ENCODE measurements around the gene SRGAP3.

Gene SRGAP3

DNA sequence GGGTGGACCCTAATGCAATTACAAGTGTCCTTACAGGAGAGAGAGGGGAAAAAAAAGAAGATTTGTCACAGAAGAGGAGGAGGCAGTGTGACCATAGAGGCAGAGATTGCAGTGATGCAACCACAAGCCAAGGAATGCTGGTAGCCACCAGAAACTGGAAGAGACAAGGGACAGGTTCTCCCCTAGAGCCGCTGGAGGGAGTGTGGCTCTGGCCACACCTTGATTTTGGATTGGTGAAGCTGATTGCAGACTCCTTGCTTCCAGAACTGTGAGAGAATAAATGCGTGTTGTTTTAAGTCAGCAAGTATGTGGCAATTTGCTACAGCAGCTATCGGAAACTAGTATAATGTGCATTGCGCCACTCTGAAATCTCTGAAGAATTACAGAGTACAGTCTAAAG lies 110.1 kb downstream of the SRGAP3 start:
- no peak for DNase-seq

- DNase-seq: no peak
Measured at GRCh38 chr3:9137676-9138075, 111.8 kb downstream of the SRGAP3 start.

DNA sequence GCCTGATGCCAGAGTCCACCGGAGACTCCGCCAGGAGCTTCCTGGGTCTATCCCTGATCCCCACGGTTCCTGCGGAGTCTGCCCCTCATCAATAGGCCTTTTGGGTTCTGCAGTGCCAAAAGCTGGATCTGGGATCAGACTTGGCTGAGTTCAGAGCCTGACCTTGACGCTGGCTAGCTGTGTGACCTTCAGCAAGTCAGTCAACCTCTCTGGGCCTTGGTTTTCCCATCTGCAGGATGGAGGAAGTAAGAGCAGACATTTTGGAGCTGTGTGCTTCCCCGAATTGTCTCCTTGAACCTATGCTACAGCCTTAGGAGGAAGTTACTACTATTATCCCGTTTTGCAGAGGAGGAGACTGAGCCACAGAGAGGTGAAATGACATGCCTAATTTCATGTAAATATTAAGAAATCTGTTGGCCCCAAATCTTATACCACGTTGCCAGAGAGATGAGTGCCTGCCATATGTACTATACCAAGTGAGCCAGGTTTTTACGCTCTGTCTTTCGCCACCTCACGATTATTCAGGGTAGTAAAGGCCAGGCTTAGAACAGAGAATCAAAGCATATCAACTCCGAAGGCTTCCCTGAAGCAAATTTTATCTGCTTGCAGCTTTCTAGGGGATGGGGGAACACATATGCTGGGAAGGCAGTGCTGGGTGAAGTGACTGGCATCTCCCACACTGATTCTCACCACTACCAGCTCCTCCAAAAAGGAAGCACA lies 112.5 kb downstream of the SRGAP3 start:
- DNase-seq: no peak

DNA sequence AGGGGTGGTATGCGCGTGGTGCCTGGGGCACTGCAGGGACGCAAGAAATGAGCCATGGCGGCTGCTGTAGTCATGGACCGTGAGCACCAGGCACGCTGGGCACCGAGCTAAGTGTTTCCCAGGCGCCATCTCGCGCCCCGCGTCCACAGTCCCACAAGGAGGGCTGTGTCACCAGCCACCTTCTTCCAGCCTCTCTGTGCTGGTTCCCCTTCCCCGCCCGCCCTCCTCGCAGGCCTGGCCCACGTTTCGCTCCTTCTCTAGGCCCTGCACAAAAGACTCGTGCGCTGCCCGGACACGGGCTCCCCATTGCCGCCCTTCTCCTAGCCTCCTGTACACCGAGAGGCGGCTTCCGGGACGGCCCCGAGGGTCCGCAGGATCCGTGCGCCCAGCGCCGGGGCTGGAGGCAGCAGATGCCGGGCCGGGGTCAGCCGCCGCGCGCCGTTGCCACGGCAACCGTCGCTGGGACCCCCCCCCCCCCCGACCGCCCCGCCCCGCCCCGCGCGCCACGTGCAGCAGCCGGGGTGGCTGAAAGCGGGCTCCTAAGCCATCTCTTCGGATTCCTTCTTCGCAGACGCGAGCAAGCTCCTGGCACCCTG lies 113.4 kb downstream of the SRGAP3 start:
- DNase-seq: no peak

GRCh38 chr3:9135526-9135925 lies 113.9 kb downstream of the SRGAP3 start:
- DNase-seq: no peak

GRCh38 chr3:9133656-9134055 lies 115.8 kb downstream of the SRGAP3 start:
- no peak for DNase-seq

GRCh38 chr3:9130345-9131305 lies 118.8 kb downstream of the SRGAP3 start:
- no peak for DNase-seq

GRCh38 chr3:9129365-9129764 lies 120.1 kb downstream of the SRGAP3 start:
- no peak for DNase-seq

DNA sequence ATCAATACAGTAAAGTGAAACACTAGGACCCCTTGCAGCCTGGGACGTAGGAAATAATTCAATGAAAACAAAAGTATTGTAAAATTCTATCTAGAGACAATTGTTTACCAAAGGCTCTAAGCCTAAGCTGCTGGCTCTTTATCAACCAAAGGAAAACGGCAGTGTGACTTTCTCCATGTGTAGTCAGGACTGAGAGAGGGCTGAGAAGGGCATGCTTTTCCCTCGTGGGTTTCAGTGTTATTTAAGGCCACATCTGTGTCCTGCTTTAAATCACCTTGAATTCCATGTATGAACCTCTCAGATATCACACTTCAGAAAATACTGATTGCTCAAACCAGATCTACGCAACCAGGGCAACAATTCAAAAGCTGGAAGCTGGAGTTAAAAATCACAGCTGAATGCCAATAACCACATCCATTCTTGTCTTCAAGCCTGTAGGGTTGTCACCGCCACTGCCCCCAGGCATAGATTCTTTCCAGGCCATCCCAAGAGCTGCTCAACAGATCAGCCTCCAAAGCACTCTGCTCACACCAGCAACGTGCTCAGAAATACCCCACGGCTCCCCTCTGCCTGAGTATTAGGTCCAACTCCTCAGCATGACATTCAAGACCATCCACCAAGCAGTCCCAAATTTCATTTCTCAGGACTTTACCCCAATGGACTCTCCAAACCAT lies 124.0 kb downstream of the SRGAP3 start:
- no peak for DNase-seq

GRCh38 chr3:9124730-9125129 lies 124.7 kb downstream of the SRGAP3 start:
- DNase-seq: no peak

DNA sequence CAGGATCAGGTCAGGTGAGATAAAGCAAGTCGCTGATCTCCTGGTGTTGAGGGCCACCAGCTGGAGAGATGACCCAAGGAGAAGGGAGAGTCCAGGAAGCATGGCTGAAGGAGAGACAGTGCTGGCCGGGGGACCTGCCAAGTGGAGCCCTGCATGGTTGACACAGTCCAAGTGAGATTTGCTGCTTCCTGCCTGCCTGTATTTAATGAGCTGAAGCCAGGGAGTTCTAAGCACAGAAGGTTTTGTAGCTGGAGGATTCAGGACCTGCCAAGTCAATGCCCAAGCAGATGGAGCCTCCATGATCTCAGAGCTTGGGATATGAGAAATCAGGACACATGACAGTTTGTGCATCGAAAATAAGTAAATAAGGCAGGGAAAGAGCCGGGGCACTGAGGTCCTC lies 125.6 kb downstream of the SRGAP3 start:
- no peak for DNase-seq

DNA sequence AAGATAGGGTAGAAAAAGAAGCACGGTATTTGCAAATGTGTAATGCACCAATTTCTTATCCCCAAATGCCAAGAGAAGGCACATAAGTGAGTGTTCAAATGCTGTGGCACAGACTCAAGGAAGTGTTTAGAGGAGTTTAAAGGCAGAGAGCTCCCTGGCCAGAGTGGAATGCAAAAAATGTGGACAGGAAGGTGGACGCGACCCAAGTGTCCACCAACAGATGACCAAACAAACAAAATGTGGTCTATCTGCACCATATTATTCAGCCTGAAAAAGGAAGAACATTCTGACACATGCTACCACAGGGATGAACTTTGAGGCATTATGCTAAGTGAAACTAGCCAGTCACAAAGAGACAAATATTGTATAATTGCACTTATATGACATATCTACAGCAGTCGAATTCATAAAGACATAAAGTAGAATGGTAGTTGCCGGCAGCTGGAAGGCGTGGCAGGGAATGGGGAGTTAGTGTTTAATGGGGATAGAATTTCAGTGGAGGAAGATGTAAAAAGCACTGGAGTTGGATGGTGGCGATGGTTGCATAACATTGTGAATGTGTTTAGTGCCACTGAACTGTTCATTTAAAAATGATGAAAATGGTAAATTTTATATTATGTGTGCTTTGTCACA lies 126.6 kb downstream of the SRGAP3 start:
- DNase-seq: no peak

- no peak for DNase-seq
Measured at GRCh38 chr3:9121366-9122001, 128.0 kb downstream of the SRGAP3 start.

GRCh38 chr3:9119331-9119730 lies 130.1 kb downstream of the SRGAP3 start:
- DNase-seq: no peak

DNA sequence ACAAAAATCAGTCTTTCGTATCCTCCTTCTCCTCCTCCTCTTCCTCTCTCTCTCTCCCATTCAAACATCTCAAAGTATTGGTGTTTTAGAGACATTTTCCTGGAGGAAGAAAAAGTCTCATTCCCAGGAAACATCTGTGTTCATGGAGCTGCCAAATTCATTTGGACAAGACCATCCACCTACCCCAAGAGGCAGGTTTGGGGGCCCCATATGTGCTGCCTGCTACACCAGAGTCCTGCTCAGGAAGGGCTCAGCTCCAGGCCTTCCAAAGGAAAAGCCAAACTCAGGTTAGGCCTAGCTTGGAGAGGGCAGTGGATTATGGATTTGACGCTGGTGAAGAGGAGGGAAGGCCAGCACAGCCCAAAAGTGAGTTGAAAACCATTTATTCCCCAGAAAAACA lies 131.2 kb downstream of the SRGAP3 start:
- DNase-seq: no peak

GRCh38 chr3:9117220-9117619 lies 132.2 kb downstream of the SRGAP3 start:
- DNase-seq: no peak

GRCh38 chr3:9116336-9116735 lies 133.1 kb downstream of the SRGAP3 start:
- DNase-seq: no peak

GRCh38 chr3:9115336-9115735 lies 134.1 kb downstream of the SRGAP3 start:
- DNase-seq: no peak

DNA sequence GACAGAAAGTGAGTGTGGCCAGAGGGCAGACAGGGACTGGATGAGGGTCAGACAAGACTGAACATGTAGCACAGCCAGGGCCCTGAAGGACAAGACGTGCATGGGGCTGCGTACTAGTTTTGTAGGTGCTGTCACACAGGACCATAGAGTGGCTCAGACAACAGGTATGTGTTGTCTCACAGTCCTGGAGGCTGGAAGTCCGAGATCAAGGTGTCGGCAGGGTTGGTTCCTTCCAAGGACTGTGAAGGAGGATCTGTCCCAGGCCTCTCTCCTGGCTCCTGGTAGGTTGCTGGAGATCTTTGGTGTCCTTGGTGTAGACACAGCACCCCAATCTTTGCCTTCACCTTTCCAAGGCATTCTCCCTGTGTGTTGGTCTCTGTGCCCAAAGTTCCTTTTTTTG lies 136.4 kb downstream of the SRGAP3 start:
- no peak for DNase-seq

DNA sequence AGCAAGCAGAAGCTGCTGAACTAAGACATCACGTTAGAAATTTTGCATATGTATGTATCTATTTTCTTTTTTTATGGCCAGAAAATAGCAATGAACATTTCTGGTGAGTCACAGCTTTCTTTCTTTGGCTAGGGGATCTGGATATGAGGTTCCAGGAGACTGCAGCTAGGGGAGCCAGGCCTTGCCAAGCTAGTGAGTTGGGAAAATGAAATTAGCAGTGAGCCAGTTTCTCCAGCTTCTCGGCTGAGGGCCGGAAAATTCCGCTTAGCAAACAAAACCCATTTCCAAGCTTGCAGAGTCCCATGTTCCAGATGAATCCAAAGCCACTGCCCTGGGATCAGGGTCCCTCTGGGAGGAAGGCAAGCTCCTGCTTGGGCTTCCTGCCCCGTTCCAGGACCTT lies 137.6 kb downstream of the SRGAP3 start:
- no peak for DNase-seq

DNA sequence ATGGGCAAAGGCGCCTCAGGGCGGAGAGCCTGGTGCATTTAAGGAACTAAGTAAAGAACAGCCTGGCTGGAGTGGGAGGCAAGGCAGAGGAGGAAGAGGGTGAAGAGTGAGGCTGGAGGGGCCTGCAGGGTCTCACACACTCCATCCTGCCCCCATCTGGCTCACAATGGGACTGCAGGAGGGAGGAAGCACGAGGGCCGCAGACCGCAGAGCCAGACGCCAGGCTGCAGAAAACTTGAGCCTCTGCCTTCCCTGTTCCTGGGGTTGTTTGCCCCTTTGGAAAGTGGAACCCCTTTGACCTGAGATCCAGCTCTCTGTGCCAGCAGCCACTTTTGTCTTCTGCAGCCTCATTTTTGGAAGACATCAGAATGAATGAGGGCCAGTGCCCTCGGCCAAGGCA lies 138.0 kb downstream of the SRGAP3 start:
- DNase-seq: no peak

GRCh38 chr3:9110802-9111201 lies 138.6 kb downstream of the SRGAP3 start:
- DNase-seq: no peak
